Esophagus mucosa (tissue), 1 donor: ENCODE measurements around the gene FLNB. TPM values are rescaled to one million over a fixed set of nuclear protein-coding genes. Genes with fewer than 3 reads are reported as not detected.
A peak's percentile ranks its signal among the peaks of the same experiment; 100 is the strongest.

Experiments used
- ATAC-seq: fragments of 200-7000 bp; cut with Tn5 transposase; one replicate; pipeline ENCODE4 v1.9.1; 2020
- total RNA-seq: library from RNA; stranded (reverse); gene quantifications from one replicate; pipeline ENCODE4 v1.2.4, GENCODE V29; 2023
- donor health status: DM: yes; HTN: yes; CAD: no.

FLNB gene
- total RNA-seq, 1 donor from 2014 or later = 124 TPM

GRCh38 chr3:58169371-58169770 lies 161.1 kb downstream of the FLNB start:
- no peak for ATAC-seq

- ATAC-seq = no peak
These were observed 162.2 kb downstream of the FLNB start for GRCh38 chr3:58170376-58170775.

GRCh38 chr3:58171126-58171525 lies 162.9 kb downstream of the FLNB start:
- no peak for ATAC-seq

GRCh38 chr3:58173029-58173668 lies 164.9 kb downstream of the FLNB start:
- ATAC-seq = no peak

- ATAC-seq = no peak
These were observed 165.6 kb downstream of the FLNB start for GRCh38 chr3:58173669-58174398.

- ATAC-seq = no peak
These were observed 166.9 kb downstream of the FLNB start for GRCh38 chr3:58175187-58175436.

- peak; percentile 7 for ATAC-seq
These were observed 167.4 kb downstream of the FLNB start for GRCh38 chr3:58175437-58176184.

- ATAC-seq = no peak
These were observed 167.9 kb downstream of the FLNB start for GRCh38 chr3:58176185-58176530.

GRCh38 chr3:58176827-58177489 lies 168.7 kb downstream of the FLNB start:
- no peak for ATAC-seq

GRCh38 chr3:58177747-58178527 lies 169.7 kb downstream of the FLNB start:
- ATAC-seq = peak; percentile 76

GRCh38 chr3:58178528-58179234 lies 170.5 kb downstream of the FLNB start:
- no peak for ATAC-seq

GRCh38 chr3:58179235-58180098 lies 171.2 kb downstream of the FLNB start:
- peak; percentile 5 for ATAC-seq

- ATAC-seq = no peak
These were observed 172.1 kb downstream of the FLNB start for GRCh38 chr3:58180099-58180880.

- peak; percentile 1 for ATAC-seq
These were observed 172.8 kb downstream of the FLNB start for GRCh38 chr3:58180940-58181587.

- ATAC-seq = no peak
These were observed 175.0 kb downstream of the FLNB start for GRCh38 chr3:58183221-58183620.

- ATAC-seq = no peak
These were observed 175.7 kb downstream of the FLNB start for GRCh38 chr3:58183891-58184290.

- no peak for ATAC-seq
These were observed 176.2 kb downstream of the FLNB start for GRCh38 chr3:58184309-58184981.

- no peak for ATAC-seq
These were observed 176.7 kb downstream of the FLNB start for GRCh38 chr3:58184982-58185360.

- peak; percentile 88 for ATAC-seq
These were observed 179.9 kb downstream of the FLNB start for GRCh38 chr3:58188173-58188564.
